DMS153 (cell line): ENCODE data around the gene CARMIL1.
A peak's percentile ranks its signal among the peaks of the same experiment; 100 is the strongest.

ENCODE experiments used
- DNase-seq: peaks from one replicate; lab custom pipeline; 2025; lab: John Stamatoyannopoulos, UW

Gene CARMIL1

DNA sequence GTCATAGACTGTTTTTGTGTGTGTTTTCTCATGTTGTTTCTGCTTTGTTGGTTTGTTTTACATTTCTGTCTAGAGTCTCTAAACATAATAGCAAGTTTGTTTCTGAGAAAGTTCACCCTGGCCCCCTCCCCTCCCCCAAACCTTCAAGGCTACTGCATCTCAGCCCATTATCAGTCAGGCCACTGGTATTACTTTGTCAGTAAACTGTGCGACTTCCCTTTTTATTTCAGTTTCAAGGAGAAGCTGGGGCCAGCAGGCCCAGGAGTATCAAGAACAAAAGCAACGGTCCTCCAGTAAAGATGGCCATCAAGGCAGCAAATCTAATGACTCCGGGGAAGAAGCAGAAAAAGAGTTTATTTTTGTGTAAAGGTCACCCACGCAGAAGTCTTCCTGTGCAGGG is 340.0 kb downstream of the CARMIL1 start:
- DNase-seq = no peak

- no peak for DNase-seq
Observed at GRCh38 chr6:25620391-25620790, 341.2 kb downstream of the CARMIL1 start.

DNA sequence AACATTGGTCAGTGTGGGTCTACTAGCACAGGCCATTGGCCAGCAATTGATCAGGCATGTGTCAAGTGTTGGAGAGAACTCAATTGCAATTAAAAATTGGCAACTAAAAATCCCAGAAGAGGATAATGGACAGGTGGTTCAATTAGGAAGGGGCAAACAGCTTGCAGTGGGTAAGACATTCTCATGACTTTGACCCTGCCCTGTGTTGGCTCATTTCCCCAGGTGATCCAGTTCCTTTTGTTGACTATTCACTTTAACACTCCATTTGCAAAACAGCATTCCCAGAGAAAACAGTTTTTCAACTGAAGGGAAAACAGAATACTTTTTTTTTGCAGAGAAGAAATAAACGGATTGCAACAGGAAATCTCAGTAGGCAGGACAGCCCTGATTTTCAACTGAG is 343.9 kb downstream of the CARMIL1 start:
- no peak for DNase-seq

DNA sequence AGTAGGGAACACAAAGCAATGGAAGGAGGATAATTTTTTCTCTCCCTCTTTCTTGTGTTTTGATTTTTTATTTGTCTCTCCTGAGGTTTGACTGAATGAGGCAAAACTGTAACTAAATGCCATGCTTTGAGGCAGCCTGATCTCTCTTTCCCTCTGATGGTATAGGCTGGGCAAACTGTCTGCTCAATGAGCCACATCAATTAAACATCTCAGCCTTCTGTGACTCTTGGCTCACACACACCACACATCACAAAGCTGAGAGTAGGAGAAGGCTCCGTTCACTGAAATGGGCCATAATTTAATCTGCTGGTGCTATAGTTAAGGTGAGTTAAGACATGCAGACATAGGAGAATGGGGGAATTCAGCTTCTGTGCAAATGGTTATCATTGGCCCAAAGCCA is 344.7 kb downstream of the CARMIL1 start:
- DNase-seq = no peak

- peak; percentile 49 for DNase-seq
Observed at GRCh38 chr6:25627001-25627400, 347.8 kb downstream of the CARMIL1 start.

- no peak for DNase-seq
Observed at GRCh38 chr6:25628471-25629197, 349.5 kb downstream of the CARMIL1 start.

DNA sequence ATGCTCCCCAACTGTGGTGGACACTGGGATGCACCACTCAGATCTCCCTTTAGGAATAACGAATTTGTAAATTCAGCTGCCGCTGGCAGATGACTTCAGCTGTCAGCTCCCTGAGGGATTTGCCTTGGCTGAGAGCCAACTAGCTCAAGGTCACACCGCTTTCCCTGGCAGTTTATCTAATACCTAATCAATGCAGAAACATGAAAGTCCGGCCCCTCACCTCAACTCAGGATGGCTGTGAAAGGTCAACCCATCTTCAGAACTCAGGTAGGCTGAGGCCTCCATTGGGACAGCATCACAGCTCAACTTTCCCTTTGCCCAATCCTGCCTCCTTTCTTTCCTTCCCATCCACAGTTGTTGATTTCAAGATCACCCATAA is 350.0 kb downstream of the CARMIL1 start:
- peak; percentile 69 for DNase-seq

DNA sequence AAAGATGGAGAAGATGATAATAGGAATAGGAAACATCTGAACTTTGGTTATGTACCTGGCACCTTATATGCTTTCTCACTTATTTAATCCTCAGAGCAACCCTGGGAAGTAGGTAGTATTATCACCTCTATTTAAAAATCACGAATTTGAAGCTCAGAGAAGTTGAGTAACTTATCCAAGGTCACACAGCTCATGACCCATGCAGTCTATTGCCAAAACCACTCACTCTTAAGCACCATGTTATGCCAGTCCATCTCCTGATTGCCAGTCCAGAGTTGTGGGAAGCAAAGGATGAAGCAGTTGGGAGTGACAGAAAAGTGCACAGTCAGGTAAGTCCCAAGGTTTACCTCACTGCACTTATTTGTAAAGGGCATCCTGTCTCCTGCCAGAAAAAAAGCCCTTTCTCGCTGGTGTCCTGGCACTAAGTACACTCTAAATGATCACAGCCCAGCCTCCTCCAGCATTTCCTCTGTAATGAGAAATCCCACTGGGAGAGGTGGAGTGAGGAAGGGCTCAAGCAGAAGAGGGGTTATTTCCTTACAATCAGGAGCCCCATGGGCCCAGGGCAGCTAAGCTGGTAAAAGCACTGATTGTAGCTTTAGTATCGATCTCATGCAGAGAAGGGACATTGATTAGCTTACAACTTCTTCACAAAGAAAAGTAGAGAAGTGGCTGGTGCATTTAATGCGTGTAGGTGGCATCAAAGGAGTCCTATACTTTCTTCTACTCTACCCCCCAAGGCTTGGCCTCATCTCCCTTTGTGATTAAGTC is 351.5 kb downstream of the CARMIL1 start:
- peak; percentile 35 for DNase-seq

- no peak for DNase-seq
Observed at GRCh38 chr6:25635886-25636317, 356.7 kb downstream of the CARMIL1 start.

DNA sequence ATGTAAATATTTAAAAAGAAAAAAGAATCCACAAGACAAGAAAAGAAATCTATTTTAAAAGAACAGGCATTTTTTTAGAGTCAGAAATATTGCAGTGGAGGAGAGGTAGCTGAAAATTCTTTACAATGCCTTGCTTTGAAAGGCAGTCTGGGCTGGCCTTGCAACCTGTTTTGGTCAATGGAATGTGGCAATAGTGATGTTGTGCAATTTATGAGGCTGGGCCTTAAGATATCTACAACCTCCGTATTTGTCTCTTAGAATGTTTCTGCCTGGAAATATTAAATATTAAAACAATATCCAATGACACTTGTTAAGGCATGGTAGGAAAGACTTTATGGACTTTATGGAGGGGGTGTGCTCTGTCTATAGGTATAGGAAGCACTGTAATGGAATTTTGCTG is 358.0 kb downstream of the CARMIL1 start:
- no peak for DNase-seq

- peak; percentile 92 for DNase-seq
Observed at GRCh38 chr6:25637960-25638434, 358.8 kb downstream of the CARMIL1 start.

DNA sequence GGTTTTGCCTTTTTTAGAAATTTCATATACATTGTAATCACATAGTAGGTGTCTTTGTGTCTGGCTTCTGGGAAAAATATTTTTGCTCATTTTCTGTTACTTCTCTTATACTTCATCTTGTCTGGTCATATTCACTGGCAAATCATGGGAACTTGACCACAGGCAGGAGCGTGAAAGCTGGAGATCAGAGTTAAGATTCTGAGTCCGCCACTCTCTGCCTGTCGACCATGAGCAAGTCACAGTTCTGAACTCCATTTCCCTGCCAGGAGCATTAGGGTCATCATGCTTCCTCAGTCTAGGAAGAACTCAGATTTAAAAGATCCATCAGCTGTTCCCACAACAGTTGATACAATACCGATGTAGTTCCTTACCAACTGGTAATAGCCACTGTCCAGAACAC is 360.5 kb downstream of the CARMIL1 start:
- no peak for DNase-seq

DNA sequence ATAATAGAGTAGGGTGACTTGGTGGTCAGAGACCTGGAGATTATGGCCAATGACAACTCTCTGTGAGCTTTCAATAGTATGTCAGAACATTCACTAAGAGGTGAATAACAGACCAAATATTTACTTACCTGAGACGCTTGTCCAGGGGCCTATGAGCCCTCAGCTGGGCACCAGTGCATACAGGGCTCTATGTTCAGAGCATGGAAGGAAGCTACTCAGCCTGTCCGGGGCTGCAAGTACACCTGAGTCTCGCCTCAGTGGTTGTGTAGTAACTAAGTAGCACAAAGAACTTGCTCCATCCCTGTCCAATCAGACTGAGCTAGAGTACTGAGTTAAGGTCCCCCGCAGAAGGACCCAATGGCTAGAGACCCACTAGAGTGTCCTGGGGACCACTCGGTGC is 361.3 kb downstream of the CARMIL1 start:
- no peak for DNase-seq

DNA sequence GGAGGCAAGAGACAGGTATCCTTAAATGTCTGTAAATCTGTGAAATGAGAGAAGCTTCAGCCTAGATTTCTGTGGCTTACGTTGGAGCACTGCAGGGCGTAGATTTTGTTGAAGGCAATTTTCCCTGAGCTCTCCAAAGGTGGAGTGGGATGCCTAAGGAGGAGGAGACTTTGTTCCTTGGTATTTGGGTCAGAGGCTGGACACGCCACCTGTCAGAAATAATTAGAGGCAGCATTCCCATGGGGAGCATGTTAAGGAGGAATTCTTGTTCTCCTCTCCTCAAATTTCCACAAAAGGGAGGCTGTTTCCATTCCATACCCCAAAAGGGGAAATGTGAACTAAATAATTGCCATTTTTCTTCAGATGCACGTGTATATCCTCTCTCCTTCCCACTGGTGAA is 361.7 kb downstream of the CARMIL1 start:
- DNase-seq = no peak

DNA sequence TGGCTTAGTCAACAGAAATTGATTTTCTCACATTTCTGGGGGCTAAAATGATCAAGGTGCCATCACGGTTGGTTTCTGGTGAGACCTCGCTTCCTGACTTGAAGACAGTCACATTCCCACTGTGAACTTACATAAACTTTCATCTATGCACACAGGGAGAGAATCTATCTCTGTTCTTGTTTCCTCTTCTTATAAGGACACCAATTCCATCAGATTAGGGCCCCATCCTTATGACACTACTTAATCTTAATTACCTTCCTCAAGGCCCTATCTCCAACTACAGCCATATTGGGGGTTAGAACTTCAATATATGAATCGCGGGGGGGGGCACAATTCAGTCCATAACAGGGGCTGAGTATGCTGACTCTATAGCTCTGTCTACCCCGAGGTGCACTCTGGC is 362.2 kb downstream of the CARMIL1 start:
- no peak for DNase-seq

DNA sequence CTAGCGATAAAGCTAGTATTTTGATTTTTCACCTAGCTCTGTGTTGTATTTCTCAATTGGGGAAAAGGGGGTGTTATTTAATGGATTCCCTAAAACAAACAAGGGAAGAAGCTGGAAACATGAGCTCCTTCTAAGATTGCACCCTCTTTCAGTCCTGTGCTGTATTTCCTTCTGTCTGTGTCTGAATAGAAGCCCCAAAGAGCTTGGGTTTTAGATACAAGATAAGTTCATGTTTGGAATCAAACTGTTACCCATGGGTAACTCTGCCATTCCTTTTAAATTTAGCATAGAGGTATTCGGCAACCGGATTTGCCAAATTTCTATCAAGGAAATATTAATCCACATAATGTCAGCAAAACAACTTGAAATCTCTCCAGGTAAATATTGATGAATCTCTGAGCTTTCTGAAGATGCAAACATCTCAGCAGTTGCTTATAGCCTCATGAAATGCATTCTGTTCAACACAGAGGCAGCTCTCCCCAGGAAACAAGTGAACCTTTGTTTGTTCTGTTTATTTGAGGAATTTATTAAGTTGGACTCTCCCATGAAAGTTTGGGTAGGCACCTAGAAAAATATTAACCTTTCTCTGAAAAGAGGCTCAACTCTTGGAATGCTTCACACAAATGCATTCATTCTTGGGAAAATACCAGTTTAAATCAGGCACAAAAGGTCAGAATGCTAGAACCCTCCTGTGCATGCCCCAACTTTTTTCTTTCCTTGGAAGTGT is 362.9 kb downstream of the CARMIL1 start:
- DNase-seq = no peak

GRCh38 chr6:25642667-25643328 is 363.6 kb downstream of the CARMIL1 start:
- no peak for DNase-seq

DNA sequence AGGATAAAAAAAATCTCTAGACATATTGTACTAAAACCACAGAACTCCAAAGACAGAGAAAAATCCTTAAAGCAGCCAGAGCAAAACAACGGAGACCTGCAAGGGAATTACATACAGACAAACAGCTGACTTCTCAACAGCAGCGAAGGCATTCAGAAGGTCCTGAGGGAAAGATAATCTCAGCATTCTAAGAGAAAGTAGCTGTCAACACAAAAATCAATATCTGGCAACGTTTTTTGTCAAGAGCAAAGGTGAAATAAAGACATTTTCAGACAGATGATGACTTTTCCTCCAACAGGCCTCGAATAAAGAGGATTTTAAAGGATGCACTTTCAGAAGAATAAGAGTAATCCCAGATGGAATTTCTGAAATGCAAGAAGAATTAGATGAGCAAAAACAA is 366.7 kb downstream of the CARMIL1 start:
- no peak for DNase-seq

GRCh38 chr6:25649611-25650010 is 370.4 kb downstream of the CARMIL1 start:
- DNase-seq = peak; percentile 19

DNA sequence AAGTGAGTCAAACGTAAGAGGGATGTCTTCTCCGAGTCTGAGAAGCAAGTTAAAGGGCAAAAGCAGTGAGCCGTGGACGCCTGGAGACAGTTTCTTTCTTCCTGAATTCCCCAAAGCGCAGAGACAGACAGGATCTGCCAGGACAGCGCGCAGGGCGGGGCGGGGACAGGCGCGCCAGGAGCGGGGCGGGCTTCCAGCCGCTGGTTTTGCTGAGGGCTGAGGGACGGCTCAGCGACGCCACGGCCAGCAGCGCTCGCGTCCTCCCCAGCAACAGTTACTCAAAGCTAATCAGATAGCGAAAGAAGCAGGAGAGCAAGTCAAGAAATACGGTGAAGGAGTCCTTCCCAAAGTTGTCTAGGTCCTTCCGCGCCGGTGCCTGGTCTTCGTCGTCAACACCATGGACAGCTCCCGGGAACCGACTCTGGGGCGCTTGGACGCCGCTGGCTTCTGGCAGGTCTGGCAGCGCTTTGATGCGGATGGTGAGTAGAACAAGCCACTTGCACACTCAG is 372.9 kb downstream of the CARMIL1 start, which contains the start of gene SCGN:
Gene SCGN, plus strand, starts transcription at position 209 of the 509 bp plus-strand sequence. Its CDS starts 189 bp downstream, at position 398.
- peak; percentile 30 for DNase-seq

DNA sequence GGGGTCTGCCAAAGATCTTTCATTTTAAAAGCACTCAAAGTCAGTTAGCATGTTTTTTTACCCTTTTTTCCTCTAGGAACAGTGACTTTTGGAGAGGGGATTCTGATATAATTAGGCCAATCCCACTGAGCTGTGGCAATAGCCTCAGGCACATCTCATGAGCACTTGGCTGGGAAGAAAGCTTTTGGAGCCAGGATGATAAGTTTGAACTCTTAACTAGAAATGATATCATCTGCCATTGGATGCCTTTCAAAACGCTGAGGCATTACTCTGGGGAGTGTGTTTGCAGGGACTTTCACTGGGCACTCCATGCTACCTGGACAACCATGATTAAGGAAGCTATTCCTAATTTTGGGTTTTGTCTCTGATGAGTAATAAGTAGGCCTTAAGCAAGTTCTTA is 376.5 kb downstream of the CARMIL1 start:
- DNase-seq = no peak
